HG02840 (cell line): ENCODE results near the gene ZDHHC16.

Experiments
- ATAC-seq: cut with Tn5 transposase; IDR thresholded peaks from one replicate; pipeline ENCODE4 v1.9.1; 2021; ENCODE audit warnings: mild to moderate bottlenecking, moderate library complexity, moderate number of reproducible peaks; ENCODE audit not compliant: unreplicated experiment, low FRiP score

The ZDHHC16 gene

GRCh38 chr10:97506199-97506991, 60.4 kb downstream of the ZDHHC16 start:
- no peak for ATAC-seq
